Airway epithelial cell (primary cell): Measurements from ENCODE around the gene CNKSR1. TPM values are rescaled to one million over a fixed set of nuclear protein-coding genes. Genes with fewer than 3 reads are reported as not detected.

Source experiments
- total RNA-seq: library from RNA; depleted of rRNA; stranded (reverse); fragments of >200 nt; gene quantifications from 2 replicates; pipeline ENCODE4 v1.2.3, GENCODE V29; 2015

CNKSR1 gene
- 16.8 and 31.6 TPM in 2 replicates for total RNA-seq

GRCh38 chr1:26177182-26177684 lies at the start of gene CNKSR1:
Gene CNKSR1 (plus strand): TSS chr1:26177491. CDS start chr1:26177548, 57 bp downstream.

GRCh38 chr1:26158908-26159742 lies 18.2 kb upstream of the CNKSR1 start, which contains the start of gene FAM110D:
Gene FAM110D (plus strand): TSS chr1:26159079. CDS start chr1:26161292, 2,213 bp downstream.

GRCh38 chr1:26168410-26169197 lies 8.7 kb upstream of the CNKSR1 start, which contains the start of gene C1orf232:
Gene C1orf232 (minus strand): TSS chr1:26168963. CDS start chr1:26168499, 464 bp downstream.

GRCh38 chr1:26169669-26170471 lies 7.4 kb upstream of the CNKSR1 start, which contains the start of gene ZNF593:
Gene ZNF593 (plus strand): TSS chr1:26169908. CDS start chr1:26169984, 76 bp downstream.

GRCh38 chr1:26171084-26172072 lies 5.9 kb upstream of the CNKSR1 start, which contains the start of gene ZNF593OS:
Gene ZNF593OS (minus strand): TSS chr1:26171832. CDS start chr1:26171661, 171 bp downstream.

GRCh38 chr1:26190373-26190987 lies 13.2 kb downstream of the CNKSR1 start, which contains the start of gene CATSPER4:
Gene CATSPER4 (plus strand): TSS chr1:26190602. CDS start chr1:26190628, 26 bp downstream.

GRCh38 chr1:26233903-26234643 lies 56.8 kb downstream of the CNKSR1 start, which contains the start of gene CEP85:
Gene CEP85 (plus strand): TSS chr1:26234200. CDS start chr1:26239784, 5,584 bp downstream.

Other genes with a start within 250 kb of the CNKSR1 start
- 12.0 and 12.6 TPM in 2 replicates for gene PAFAH2, start 179.4 kb upstream of the CNKSR1 start, total RNA-seq
- not detected in 2 replicates for gene EXTL1, start 155.7 kb upstream of the CNKSR1 start, total RNA-seq
- gene SLC30A2, start 131.4 kb upstream of the CNKSR1 start, total RNA-seq, result not detected in 2 replicates
- not detected in 2 replicates for gene TRIM63, start 109.9 kb upstream of the CNKSR1 start, total RNA-seq
- 4.2 and 4.4 TPM in 2 replicates for gene PDIK1L, start 65.7 kb upstream of the CNKSR1 start, total RNA-seq
- not detected in 2 replicates for gene FAM110D, start 18.4 kb upstream of the CNKSR1 start, total RNA-seq
- gene C1orf232, start 8.5 kb upstream of the CNKSR1 start, total RNA-seq, result not detected in 2 replicates
- gene ZNF593, start 7.6 kb upstream of the CNKSR1 start, total RNA-seq, result 41.9 and 54.0 TPM in 2 replicates
- gene ZNF593OS, start 5.7 kb upstream of the CNKSR1 start, total RNA-seq, result not detected in 2 replicates
- not detected in 2 replicates for gene CATSPER4, start 13.1 kb downstream of the CNKSR1 start, total RNA-seq
- gene CEP85, start 56.7 kb downstream of the CNKSR1 start, total RNA-seq, result 8.2 and 13.9 TPM in 2 replicates
- gene SH3BGRL3, start 102.6 kb downstream of the CNKSR1 start, total RNA-seq, result 292 and 328 TPM in 2 replicates
- gene UBXN11, start 129.1 kb downstream of the CNKSR1 start, total RNA-seq, result 0.93 and 4.8 TPM in 2 replicates
- gene CD52, start 140.5 kb downstream of the CNKSR1 start, total RNA-seq, result not detected in 2 replicates
- gene CRYBG2, start 176.6 kb downstream of the CNKSR1 start, total RNA-seq, result 72.4 and 99.7 TPM in 2 replicates
- not detected in 2 replicates for gene ZNF683, start 195.3 kb downstream of the CNKSR1 start, total RNA-seq
- gene LIN28A, start 233.3 kb downstream of the CNKSR1 start, total RNA-seq, result not detected in 2 replicates